HG03460 (cell line): Measurements from ENCODE around the gene NOL4L.

ENCODE experiments used
- ATAC-seq: cut with Tn5 transposase; IDR thresholded peaks from one replicate; pipeline ENCODE4 v1.9.1; 2021; ENCODE audit not compliant: unreplicated experiment

NOL4L gene

GRCh38 chr20:32395066-32395465 lies 190.1 kb downstream of the NOL4L start:
- no peak for ATAC-seq
